OCI-LY3 (cell line): ENCODE measurements around the gene DPT.

Experiments
- H2AFZ ChIP-seq: fragments of 200-600, 300-600 bp; shearing (Covaris generic); 2 replicates; pipeline ENCODE4 v1.6.0; 2014; ENCODE audit warnings: antibody characterized with exemption, low read depth, low read length
- H3K27ac ChIP-seq: fragments of 200-600, 300-600 bp; sonication (generic); 2 replicates; pipeline ENCODE4 v1.5.1; 2014; ENCODE audit warnings: mild to moderate bottlenecking, low read length, moderate library complexity, mixed read lengths
- H3K27me3 ChIP-seq: fragments of 200-600, 300-600 bp; sonication (generic); 2 replicates; pipeline ENCODE4 v1.6.1; 2014; ENCODE audit warnings: low read depth, low read length, mixed read lengths
- H3K36me3 ChIP-seq: fragments of 200-600, 300-600 bp; sonication (generic); replicated peaks from 2 replicates; pipeline ENCODE3; 2014; ENCODE audit warnings: low read depth, low read length, mixed read lengths
- H3K4me1 ChIP-seq: fragments of 300-600, 200-600 bp; sonication (generic); 2 replicates; pipeline ENCODE4 v1.6.1; 2014; ENCODE audit warnings: low read length, mixed read lengths
- H3K4me2 ChIP-seq: fragments of 200-600, 300-600 bp; sonication (generic); 2 replicates; pipeline ENCODE4 v1.6.1; 2014; ENCODE audit warnings: low read length, mixed read lengths
- H3K4me3 ChIP-seq: fragments of 300-600, 200-600 bp; sonication (generic); 2 replicates; pipeline ENCODE4 v1.5.1; 2014; ENCODE audit warnings: antibody characterized with exemption, mild to moderate bottlenecking, low read length, moderate library complexity
- H3K79me2 ChIP-seq: fragments of 300-600, 200-600 bp; shearing (Covaris generic); 2 replicates; pipeline ENCODE4 v1.6.1; 2014; ENCODE audit warnings: mild to moderate bottlenecking, low read length, mixed read lengths
- H3K9ac ChIP-seq: fragments of 300-600, 200-600 bp; shearing (Covaris generic); 2 replicates; pipeline ENCODE4 v1.6.0; 2014; ENCODE audit warnings: mild to moderate bottlenecking, low read length, moderate library complexity
- H3K9me3 ChIP-seq: fragments of 200-600, 300-600 bp; shearing (Covaris generic); 2 replicates; pipeline ENCODE4 v1.6.1; 2014; ENCODE audit warnings: low read length, mixed read lengths; ENCODE audit not compliant: insufficient read depth
- H4K20me1 ChIP-seq: fragments of 200-600, 300-600 bp; sonication (generic); 2 replicates; pipeline ENCODE4 v1.6.1; 2016; ENCODE audit warnings: low read length, mixed read lengths; ENCODE audit not compliant: insufficient read depth
- CTCF ChIP-seq: fragments of 200-600, 300-600 bp; sonication (generic); IDR thresholded peaks from 2 replicates; pipeline ENCODE4 v1.5.1; 2014; ENCODE audit warnings: antibody characterized with exemption, low read length, low read depth
- EZH2phosphoT487 ChIP-seq: fragments of 200-600 bp; shearing (Covaris generic); IDR thresholded peaks from 2 replicates; pipeline ENCODE4 v1.6.1; 2018; ENCODE audit warnings: antibody characterized with exemption, mixed run types, low read depth

Gene DPT

GRCh38 chr1:168673974-168674683 is 54.9 kb downstream of the DPT start:
- Histone ChIP-seq H4K20me1 (no peaks in the 10 kb centered on the region), H3K9ac (no peak overlapping the region), H3K4me1 (peaks cover 6% of the 10 kb centered on the region; the same call in 1 of the 2 replicates), H2AFZ (no peak overlapping the region), H3K4me2 (no peak overlapping the region), H3K36me3 (no peaks in the 10 kb centered on the region), H3K79me2 (no peaks in the 10 kb centered on the region), H3K4me3 (no peak overlapping the region), H3K27ac (no peak overlapping the region), H3K9me3 (no peaks in the 10 kb centered on the region), H3K27me3 (no peaks in the 10 kb centered on the region)
- no peak for TF ChIP-seq CTCF
- TF ChIP-seq EZH2phosphoT487: no peak

- H3K4me3 ChIP-seq: no peak overlapping the region
- peaks cover 6% of the 10 kb centered on the region; the same call in 1 of the 2 replicates for H3K4me1 ChIP-seq
- no peaks in the 10 kb centered on the region for H3K27me3 ChIP-seq
- H2AFZ ChIP-seq: no peak overlapping the region
- no peaks in the 10 kb centered on the region for H4K20me1 ChIP-seq
- no peaks in the 10 kb centered on the region for H3K79me2 ChIP-seq
- H3K36me3 ChIP-seq: no peaks in the 10 kb centered on the region
- no peaks in the 10 kb centered on the region for H3K9me3 ChIP-seq
- no peak overlapping the region for H3K27ac ChIP-seq
- no peak overlapping the region for H3K4me2 ChIP-seq
- no peak overlapping the region for H3K9ac ChIP-seq
- TF ChIP-seq EZH2phosphoT487 (no peak), CTCF (no peak)
Observed at GRCh38 chr1:168672278-168672677, 56.7 kb downstream of the DPT start.

DNA sequence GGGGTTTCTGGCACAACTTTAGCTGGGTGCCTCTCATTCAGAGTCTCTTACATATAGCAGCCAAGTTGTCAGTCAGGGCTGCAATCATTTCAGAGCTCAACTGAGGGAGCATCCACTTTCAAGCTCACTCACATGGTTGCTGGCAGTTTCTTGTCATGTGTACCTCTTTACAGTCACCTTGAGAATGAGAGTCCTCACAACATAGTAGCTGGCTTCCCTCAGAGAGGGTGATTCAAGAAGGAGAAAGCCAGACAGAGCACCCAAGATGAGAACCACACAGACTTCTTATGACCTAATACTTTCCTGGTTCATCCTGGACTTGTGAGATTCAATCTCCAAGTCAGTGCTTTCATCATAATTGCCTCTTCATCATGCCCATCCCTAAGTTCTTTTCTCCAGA is 57.2 kb downstream of the DPT start:
- Histone ChIP-seq H2AFZ (no peak overlapping the region), H3K79me2 (no peaks in the 10 kb centered on the region), H3K4me2 (no peak overlapping the region), H3K4me1 (peaks cover 6% of the 10 kb centered on the region; the same call in 1 of the 2 replicates), H3K36me3 (no peaks in the 10 kb centered on the region), H3K9ac (no peak overlapping the region), H4K20me1 (no peaks in the 10 kb centered on the region), H3K4me3 (no peak overlapping the region), H3K9me3 (no peaks in the 10 kb centered on the region), H3K27me3 (no peaks in the 10 kb centered on the region), H3K27ac (no peak overlapping the region)
- no peak for TF ChIP-seq CTCF
- no peak for TF ChIP-seq EZH2phosphoT487

DNA sequence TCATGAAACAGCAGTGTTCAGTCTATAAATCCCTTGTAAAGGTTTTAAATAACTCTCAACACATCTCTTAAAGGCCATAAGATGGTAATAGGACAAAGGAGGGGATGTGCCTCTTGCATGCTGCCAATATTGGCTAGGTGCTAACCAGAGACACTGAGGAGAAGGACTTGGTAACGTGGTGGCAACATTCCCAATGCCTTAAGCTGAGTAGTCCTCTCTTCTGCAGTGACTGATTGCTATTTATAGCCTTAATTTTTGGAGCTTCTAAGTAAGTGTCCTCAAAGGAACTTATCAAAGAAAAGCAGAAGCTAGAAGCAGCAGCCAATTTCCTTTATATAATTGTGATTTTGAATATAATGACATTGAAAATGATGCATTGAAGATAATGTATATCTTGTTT is 63.0 kb downstream of the DPT start:
- Histone ChIP-seq H3K79me2 (no peaks in the 10 kb centered on the region), H4K20me1 (no peaks in the 10 kb centered on the region), H3K27me3 (no peaks in the 10 kb centered on the region), H3K4me2 (no peak overlapping the region), H2AFZ (no peak overlapping the region), H3K9ac (no peak overlapping the region), H3K27ac (no peak overlapping the region), H3K9me3 (no peaks in the 10 kb centered on the region), H3K4me3 (no peak overlapping the region), H3K36me3 (no peaks in the 10 kb centered on the region), H3K4me1 (no peaks in the 10 kb centered on the region)
- TF ChIP-seq CTCF: no peak
- no peak for TF ChIP-seq EZH2phosphoT487
